H1 (cell line): ENCODE data around the gene MAP4K1.

ENCODE experiments used
- BRCA1 ChIP-seq: IDR thresholded peaks from 2 replicates; pipeline ENCODE4 v1.6.1; 2012; ENCODE audit warnings: low read depth, low read length, improper control_type of control experiment
- CTCF ChIP-seq, 3 experiments: IDR thresholded peaks; 1 replicate in 2 of 3; 2 replicates in 1 of 3; pipeline versions ENCODE4 v1.5.1 to v1.6.1; 2011; ENCODE audit warnings: low read length in 3 of 3, mild to moderate bottlenecking in 3 of 3, inconsistent platforms in 2 of 3, low read depth in 1 of 3, moderate library complexity in 1 of 3; ENCODE audit not compliant: insufficient read depth in 1 of 3; ENCODE audit errors: control extremely low read depth in 1 of 3
- GTF2F1 ChIP-seq: IDR thresholded peaks from 2 replicates; pipeline ENCODE4 v1.6.1; 2012; ENCODE audit warnings: low read depth, low read length, improper control_type of control experiment, borderline replicate concordance
- POLR2A ChIP-seq, 2 experiments: IDR thresholded peaks; 1 replicate in 1 of 2; 2 replicates in 1 of 2; pipeline ENCODE4 v1.6.1; 2011; ENCODE audit warnings: low read depth in 2 of 2, low read length in 2 of 2, mild to moderate bottlenecking in 2 of 2; ENCODE audit errors: control extremely low read depth in 1 of 2
- POLR2AphosphoS5 ChIP-seq: IDR thresholded peaks from 2 replicates; pipeline ENCODE4 v1.6.1; 2011; ENCODE audit warnings: low read depth, low read length
- TAF1 ChIP-seq: IDR thresholded peaks from 2 replicates; pipeline ENCODE4 v1.6.1; 2011; ENCODE audit warnings: mild to moderate bottlenecking, low read depth, low read length
- ZNF274 ChIP-seq: IDR thresholded peaks from 2 replicates; pipeline ENCODE4 v1.7.0; 2012; ENCODE audit warnings: low read length, borderline replicate concordance; ENCODE audit errors: extremely low read depth

DNA sequence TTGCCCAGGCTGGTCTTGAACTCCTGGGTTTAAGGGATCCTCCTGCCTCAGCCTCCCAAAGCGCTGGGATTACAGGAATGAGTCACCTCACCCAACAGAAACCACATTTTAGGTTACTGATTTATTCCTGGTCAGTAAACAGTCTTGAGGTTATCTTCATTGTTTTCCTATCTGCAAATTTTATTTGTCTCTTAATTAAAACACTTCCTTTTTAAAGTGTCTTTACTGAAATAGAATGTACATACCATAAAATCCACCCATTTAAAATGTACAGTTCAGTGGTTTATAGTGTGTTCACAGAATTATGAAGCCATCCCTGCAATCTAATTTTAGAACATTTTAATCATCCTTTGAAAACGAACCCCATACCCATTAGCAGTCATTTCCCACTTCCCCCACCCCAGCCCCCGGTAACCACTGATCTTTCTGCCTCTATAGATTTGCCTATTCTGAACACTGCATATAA is 63.0 kb downstream of the MAP4K1 start:
- TF ChIP-seq TAF1 (no peak), CTCF (IDR thresholded peaks at IDR 0.05; ENCODE audit: control extremely low read depth in 1 of 3, insufficient read depth in 1 of 3, low read depth in 1 of 3, low read length in 3 of 3) (no peak), POLR2A (IDR thresholded peaks at IDR 0.05; ENCODE audit: control extremely low read depth in 1 of 2, low read depth in 2 of 2, low read length in 2 of 2) (no peak), ZNF274 (no peak), POLR2AphosphoS5 (no peak), GTF2F1 (no peak), BRCA1 (no peak)
